Suprapubic skin (tissue), 4 donors: ENCODE results near the gene HMGB2.

Source experiments
- EP300 ChIP-seq: sonication (generic); formaldehyde crosslinking; IDR thresholded peaks from one replicate; pipeline ENCODE4 v1.6.1; 2017; ENCODE audit warnings: antibody characterized with exemption
- POLR2A ChIP-seq, 2 donors: fragments of 450-650 bp; IDR thresholded peaks; one replicate each; pipeline ENCODE4 v1.6.1; 2017; ENCODE audit warnings: antibody characterized with exemption in 2 of 2, mild to moderate bottlenecking in 2 of 2, moderate library complexity in 2 of 2
- POLR2AphosphoS5 ChIP-seq, 3 donors: sonication (generic); formaldehyde crosslinking; IDR thresholded peaks; one replicate each; pipeline ENCODE4 v1.6.1; 2017; ENCODE audit warnings: antibody characterized with exemption in 3 of 3
- TF ChIP-seq, protein P1 (sequence below), 2 donors: fragments of 200-600 bp in 1 of 2; fragments of 450-650 bp in 1 of 2; sonication (generic) in 1 of 2; IDR thresholded peaks; one replicate each; pipeline ENCODE4 v1.5.1; 2016 to 2019; ENCODE audit warnings: antibody characterized with exemption in 2 of 2, mild to moderate bottlenecking in 1 of 2, moderate library complexity in 1 of 2

GRCh38 chr4:173333658-173334084 is 487 bp downstream of the HMGB2 start:
- TF ChIP-seq, protein P1, sequence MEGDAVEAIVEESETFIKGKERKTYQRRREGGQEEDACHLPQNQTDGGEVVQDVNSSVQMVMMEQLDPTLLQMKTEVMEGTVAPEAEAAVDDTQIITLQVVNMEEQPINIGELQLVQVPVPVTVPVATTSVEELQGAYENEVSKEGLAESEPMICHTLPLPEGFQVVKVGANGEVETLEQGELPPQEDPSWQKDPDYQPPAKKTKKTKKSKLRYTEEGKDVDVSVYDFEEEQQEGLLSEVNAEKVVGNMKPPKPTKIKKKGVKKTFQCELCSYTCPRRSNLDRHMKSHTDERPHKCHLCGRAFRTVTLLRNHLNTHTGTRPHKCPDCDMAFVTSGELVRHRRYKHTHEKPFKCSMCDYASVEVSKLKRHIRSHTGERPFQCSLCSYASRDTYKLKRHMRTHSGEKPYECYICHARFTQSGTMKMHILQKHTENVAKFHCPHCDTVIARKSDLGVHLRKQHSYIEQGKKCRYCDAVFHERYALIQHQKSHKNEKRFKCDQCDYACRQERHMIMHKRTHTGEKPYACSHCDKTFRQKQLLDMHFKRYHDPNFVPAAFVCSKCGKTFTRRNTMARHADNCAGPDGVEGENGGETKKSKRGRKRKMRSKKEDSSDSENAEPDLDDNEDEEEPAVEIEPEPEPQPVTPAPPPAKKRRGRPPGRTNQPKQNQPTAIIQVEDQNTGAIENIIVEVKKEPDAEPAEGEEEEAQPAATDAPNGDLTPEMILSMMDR (IDR thresholded peaks at IDR 0.05), result no peak
- no peak for TF ChIP-seq POLR2A (IDR thresholded peaks at IDR 0.05)
- no peak for TF ChIP-seq POLR2AphosphoS5 (IDR thresholded peaks at IDR 0.05)
- TF ChIP-seq EP300, result no peak
